Fibroblast of lung (primary cell): ENCODE results near the gene PPWD1. TPM values are rescaled to one million over a fixed set of nuclear protein-coding genes. Genes with fewer than 3 reads are reported as not detected.
"Not testable (repeated sequence)": the region's sequence is repeated elsewhere in the genome, so short reads cannot be mapped to it uniquely, and the experiment has no call there.

Experiments
- DNase-seq, 2 donors: peaks; one replicate each; pipeline versions ENCODE4 v3.0.0 to v3.0.0-alpha.2; 2010; ENCODE audit warnings: low read depth in 2 of 2
- H2AFZ ChIP-seq: 2 replicates; pipeline ENCODE4 v1.5.1; 2012; ENCODE audit warnings: low read length, control low read depth, inconsistent platforms
- H3K27ac ChIP-seq: 2 replicates; pipeline ENCODE4 v1.5.1; 2011; ENCODE audit warnings: low read length, control low read depth; ENCODE audit not compliant: insufficient read depth
- H3K27me3 ChIP-seq: 2 replicates; pipeline ENCODE4 v1.5.1; 2011; ENCODE audit warnings: mild to moderate bottlenecking, low read length; ENCODE audit not compliant: control insufficient read depth, insufficient read depth
- H3K36me3 ChIP-seq: 2 replicates; pipeline ENCODE4 v1.5.1; 2011; ENCODE audit warnings: low read length; ENCODE audit not compliant: control insufficient read depth, insufficient read depth
- H3K4me1 ChIP-seq: 2 replicates; pipeline ENCODE4 v1.5.1; 2011; ENCODE audit warnings: low read length; ENCODE audit not compliant: control insufficient read depth, insufficient read depth; ENCODE audit errors: extremely low read depth
- H3K4me2 ChIP-seq: 2 replicates; pipeline ENCODE4 v1.5.1; 2011; ENCODE audit warnings: low read length, control low read depth; ENCODE audit not compliant: insufficient read depth; ENCODE audit errors: extremely low read depth
- H3K4me3 ChIP-seq, 4 experiments: fragments of 200-600 bp in 1 of 4; sonication (generic) in 1 of 4; replicated peaks in 1 of 4; 2 replicates each; pipeline ENCODE4 v1.5.1; 2011 to 2016; ENCODE audit warnings: low read length in 4 of 4, low read depth in 3 of 4, mild to moderate bottlenecking in 3 of 4, control low read depth in 2 of 4, inconsistent platforms in 1 of 4, mixed read lengths in 1 of 4; ENCODE audit not compliant: insufficient read depth in 1 of 4; ENCODE audit errors: control extremely low read depth in 1 of 4
- H3K79me2 ChIP-seq: 2 replicates; pipeline ENCODE4 v1.5.1; 2012; ENCODE audit warnings: mild to moderate bottlenecking, low read length, inconsistent platforms; ENCODE audit not compliant: control insufficient read depth, insufficient read depth
- H3K9ac ChIP-seq: 2 replicates; pipeline ENCODE4 v1.5.1; 2011; ENCODE audit warnings: mild to moderate bottlenecking, low read length, control low read depth; ENCODE audit not compliant: insufficient read depth
- H3K9me3 ChIP-seq: 2 replicates; pipeline ENCODE4 v1.5.1; 2012; ENCODE audit warnings: low read depth, low read length; ENCODE audit not compliant: control insufficient read depth, insufficient read depth
- H4K20me1 ChIP-seq: 2 replicates; pipeline ENCODE4 v1.5.1; 2011; ENCODE audit warnings: low read length; ENCODE audit not compliant: control insufficient read depth, insufficient read depth; ENCODE audit errors: extremely low read depth
- CTCF ChIP-seq, 2 donors: IDR thresholded peaks in 1 of 2; conservative IDR thresholded peaks in 1 of 2; 1 replicate in 1 of 2; 2 replicates in 1 of 2; pipeline ENCODE4 v1.5.1; 2011 to 2012; ENCODE audit warnings: low read length in 2 of 2, control low read depth in 1 of 2, inconsistent platforms in 1 of 2, low read depth in 1 of 2, mild to moderate bottlenecking in 1 of 2
- EZH2 ChIP-seq: IDR thresholded peaks from 2 replicates; pipeline ENCODE4 v1.5.1; 2012; ENCODE audit warnings: low read length, control low read depth, mild to moderate bottlenecking; ENCODE audit errors: missing control alignments
- polyA plus RNA-seq, 2 donors: library from polyadenylated mRNA; depleted of rRNA in 1 of 2; stranded (reverse) in 1 of 2; unstranded in 1 of 2; fragments of >200 nt; gene quantifications; 2 replicates each; pipeline ENCODE4 v1.2.1, GENCODE V29; 2011 to 2012; ENCODE audit warnings: missing spikeins in 1 of 2
- total RNA-seq: library from RNA; depleted of rRNA; stranded (reverse); fragments of >200 nt; gene quantifications from 2 replicates; pipeline ENCODE4 v1.2.1, GENCODE V29; 2014

PPWD1 gene
- total and polyA plus RNA-seq, 2 donors (not counting 1 experiment from before 2014, with no cell fraction given) = 7.3 to 41.5 TPM

GRCh38 chr5:65577141-65577540, 14.0 kb downstream of the PPWD1 start:
- Histone ChIP-seq H3K9me3 (no peaks in the 10 kb centered on the region), H2AFZ (no peak overlapping the region), H3K4me3 (no peak overlapping the region), H3K27me3 (no peaks in the 10 kb centered on the region), H3K4me2 (no peak overlapping the region), H3K9ac (no peak overlapping the region), H3K27ac (no peak overlapping the region), H3K79me2 (no peaks in the 10 kb centered on the region), H3K36me3 (peaks cover 2% of the 10 kb centered on the region), H3K4me1 (no peaks in the 10 kb centered on the region), H4K20me1 (no peaks in the 10 kb centered on the region)
- TF ChIP-seq CTCF (conservative IDR thresholded peaks at IDR 0.05 in 1 of 2, IDR thresholded peaks at IDR 0.05 in 1 of 2; ENCODE audit: low read depth in 1 of 2, low read length in 2 of 2) = no peak
- TF ChIP-seq EZH2 = no peak
- peak; percentile 7 to 56 for DNase-seq

- Histone ChIP-seq H2AFZ (no peak overlapping the region), H3K27ac (no peak overlapping the region), H3K27me3 (no peaks in the 10 kb centered on the region), H3K9ac (no peak overlapping the region), H3K4me2 (no peak overlapping the region), H3K4me3 (no peak overlapping the region), H3K9me3 (no peaks in the 10 kb centered on the region), H3K79me2 (no peaks in the 10 kb centered on the region), H3K4me1 (no peaks in the 10 kb centered on the region), H4K20me1 (peaks cover 3% of the 10 kb centered on the region), H3K36me3 (peaks cover 5% of the 10 kb centered on the region)
- TF ChIP-seq CTCF (conservative IDR thresholded peaks at IDR 0.05 in 1 of 2, IDR thresholded peaks at IDR 0.05 in 1 of 2; ENCODE audit: low read depth in 1 of 2, low read length in 2 of 2) = no peak
- TF ChIP-seq EZH2 = no peak
- DNase-seq = no peak
Observed at GRCh38 chr5:65588694-65589093, 25.6 kb downstream of the PPWD1 start.

- not testable (repeated sequence) for H3K9me3 ChIP-seq, H3K36me3 ChIP-seq, H3K4me2 ChIP-seq, H2AFZ ChIP-seq, DNase-seq, H3K27ac ChIP-seq, H3K4me1 ChIP-seq, H3K4me3 ChIP-seq, H3K9ac ChIP-seq, H4K20me1 ChIP-seq, H3K79me2 ChIP-seq, H3K27me3 ChIP-seq
Observed at GRCh38 chr5:65601761-65602160, 38.7 kb downstream of the PPWD1 start.
